DOHH2 (cell line): ENCODE results near the gene TGM1.

Experiments
- H3F3A ChIP-seq: fragments of 200-600 bp; sonication (generic), shearing (Covaris generic); 2 replicates; pipeline ENCODE4 v1.6.0; 2016; ENCODE audit warnings: antibody characterized with exemption, mild to moderate bottlenecking; ENCODE audit not compliant: control insufficient read depth, insufficient read depth
- H3K27ac ChIP-seq: fragments of 200-600 bp; sonication (generic); 2 replicates; pipeline ENCODE4 v1.5.1; 2014; ENCODE audit warnings: low read depth, mild to moderate bottlenecking, low read length, moderate library complexity
- H3K27me3 ChIP-seq: fragments of 200-600 bp; sonication (generic); 2 replicates; pipeline ENCODE4 v1.6.1; 2014; ENCODE audit warnings: mild to moderate bottlenecking, low read length, mixed read lengths; ENCODE audit not compliant: control insufficient read depth
- H3K36me3 ChIP-seq: fragments of 200-600 bp; sonication (generic); 2 replicates; pipeline ENCODE4 v1.6.1; 2014; ENCODE audit warnings: mild to moderate bottlenecking, low read length, moderate library complexity, mixed read lengths; ENCODE audit not compliant: control insufficient read depth
- H3K4me1 ChIP-seq: fragments of 200-600 bp; sonication (generic); 2 replicates; pipeline ENCODE4 v1.6.1; 2014; ENCODE audit warnings: mild to moderate bottlenecking, low read length, mixed read lengths; ENCODE audit not compliant: control insufficient read depth
- H3K4me2 ChIP-seq: fragments of 200-600 bp; sonication (generic); 2 replicates; pipeline ENCODE4 v1.6.0; 2014; ENCODE audit warnings: mild to moderate bottlenecking, low read length, moderate library complexity
- H3K4me3 ChIP-seq: fragments of 200-600 bp; sonication (generic); 2 replicates; pipeline ENCODE4 v1.5.1; 2014; ENCODE audit warnings: mild to moderate bottlenecking, low read length, mixed read lengths
- H3K79me2 ChIP-seq: fragments of 200-600 bp; sonication (generic); 2 replicates; pipeline ENCODE4 v1.6.1; 2014; ENCODE audit warnings: mild to moderate bottlenecking, low read length, mixed read lengths; ENCODE audit not compliant: control insufficient read depth
- H3K9me2 ChIP-seq: fragments of 200-600 bp; sonication (generic); replicated peaks from 2 replicates; pipeline ENCODE4 v1.6.1; 2014; ENCODE audit warnings: mild to moderate bottlenecking, low read length, mixed read lengths; ENCODE audit not compliant: control insufficient read depth
- H3K9me3 ChIP-seq: fragments of 200-600 bp; sonication (generic); 2 replicates; pipeline ENCODE4 v1.6.1; 2014; ENCODE audit warnings: antibody characterized with exemption, low read length, mixed read lengths; ENCODE audit not compliant: control insufficient read depth, insufficient read depth
- H4K20me1 ChIP-seq: fragments of 200-600 bp; sonication (generic); 2 replicates; pipeline ENCODE4 v1.6.0; 2014; ENCODE audit warnings: low read depth, mild to moderate bottlenecking, antibody characterized with exemption, low read length, moderate library complexity; ENCODE audit not compliant: control insufficient read depth, insufficient read depth
- CTCF ChIP-seq: fragments of 200-600 bp; sonication (generic); IDR thresholded peaks from one replicate; pipeline ENCODE4 v1.5.1; 2014; ENCODE audit warnings: antibody characterized with exemption, mild to moderate bottlenecking, low read depth, low read length; ENCODE audit not compliant: poor library complexity, severe bottlenecking
- EZH2phosphoT487 ChIP-seq: fragments of 200-600 bp; sonication (generic); IDR thresholded peaks from 2 replicates; pipeline ENCODE4 v1.6.1; 2017; ENCODE audit warnings: borderline replicate concordance, mild to moderate bottlenecking, antibody characterized with exemption, low read length, moderate library complexity, mixed read lengths

The TGM1 gene

DNA sequence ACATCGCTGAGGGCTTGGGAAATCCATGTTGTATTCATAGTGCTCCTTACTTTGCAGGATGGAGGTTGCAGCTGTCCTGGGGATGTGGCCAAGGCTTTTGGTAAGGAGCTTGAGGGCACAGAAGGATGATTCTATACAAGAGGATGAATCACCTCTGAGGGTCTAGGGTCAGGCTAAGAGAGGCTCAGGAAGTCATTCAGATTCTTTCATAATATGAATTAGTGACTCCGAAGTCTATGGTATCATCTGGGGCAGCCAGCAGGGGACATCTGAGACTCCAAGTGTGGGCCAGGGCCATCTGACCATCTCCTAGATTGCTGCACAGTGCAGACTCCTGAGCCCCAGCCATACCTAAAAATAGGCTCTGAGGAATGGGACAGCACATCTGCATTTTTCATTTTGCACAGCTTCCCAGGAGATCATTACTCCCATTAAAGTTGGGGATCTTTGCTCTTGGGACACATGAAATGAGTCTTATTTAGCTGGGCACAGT lies 25.5 kb downstream of the TGM1 start:
- Histone ChIP-seq H3F3A (peaks cover 3% of the 10 kb centered on the region; the same call in 1 of the 2 replicates), H3K4me2 (no peak overlapping the region), H3K4me3 (no peak overlapping the region), H3K27ac (no peak overlapping the region), H3K4me1 (peaks cover 35% of the 10 kb centered on the region), H3K79me2 (peaks cover 46% of the 10 kb centered on the region), H4K20me1 (no peaks in the 10 kb centered on the region), H3K9me2 (no peaks in the 10 kb centered on the region), H3K9me3 (no peaks in the 10 kb centered on the region), H3K36me3 (peaks cover 76% of the 10 kb centered on the region), H3K27me3 (no peaks in the 10 kb centered on the region)
- TF ChIP-seq CTCF (no peak), EZH2phosphoT487 (no peak)

DNA sequence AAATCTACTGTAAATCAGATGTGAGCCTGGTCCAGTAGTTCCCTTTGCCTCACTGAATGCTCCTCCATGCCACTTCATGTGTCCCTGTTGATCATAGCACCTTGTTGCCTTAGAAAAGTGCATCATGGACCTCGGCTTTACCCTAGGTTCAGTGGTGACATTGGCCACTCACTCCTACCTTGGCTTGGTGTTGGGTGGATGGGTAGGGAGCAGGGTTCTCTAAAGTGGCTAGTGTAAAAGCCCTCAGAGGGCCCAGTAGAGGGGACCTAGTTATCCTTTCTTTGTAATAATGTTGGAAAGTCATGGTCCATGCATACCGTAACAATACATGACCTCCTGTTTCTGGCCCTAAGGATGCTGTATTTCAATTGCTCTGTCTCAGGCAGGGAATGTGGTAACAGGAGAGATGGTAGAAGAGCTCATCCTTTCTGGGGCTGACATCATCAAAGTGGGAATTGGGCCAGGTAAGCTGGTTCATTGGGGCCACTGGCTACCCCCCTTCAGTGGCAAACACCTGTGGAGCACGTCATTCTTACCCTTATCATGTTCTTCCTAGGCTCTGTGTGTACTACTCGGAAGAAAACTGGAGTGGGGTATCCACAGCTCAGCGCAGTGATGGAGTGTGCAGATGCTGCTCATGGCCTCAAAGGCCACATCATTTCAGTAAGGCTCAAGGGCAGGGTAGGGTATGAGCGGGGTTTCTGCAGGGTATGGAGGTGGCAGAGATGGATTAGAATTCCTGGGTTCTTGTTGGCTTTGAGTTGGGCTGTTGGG lies 26.1 kb downstream of the TGM1 start:
- Histone ChIP-seq H3K4me1 (peaks cover 35% of the 10 kb centered on the region), H3K27ac (no peak overlapping the region), H3K36me3 (peaks cover 77% of the 10 kb centered on the region), H3K27me3 (no peaks in the 10 kb centered on the region), H3K4me2 (no peak overlapping the region), H3F3A (peaks cover 3% of the 10 kb centered on the region; the same call in 1 of the 2 replicates), H3K79me2 (peaks cover 47% of the 10 kb centered on the region), H3K9me2 (no peaks in the 10 kb centered on the region), H4K20me1 (no peaks in the 10 kb centered on the region), H3K4me3 (no peak overlapping the region), H3K9me3 (no peaks in the 10 kb centered on the region)
- no peak for TF ChIP-seq EZH2phosphoT487
- no peak for TF ChIP-seq CTCF

- Histone ChIP-seq H3K36me3 (peaks cover 78% of the 10 kb centered on the region), H3K79me2 (peaks cover 47% of the 10 kb centered on the region), H3K4me1 (peaks cover 32% of the 10 kb centered on the region), H3K9me3 (no peaks in the 10 kb centered on the region), H3K27ac (no peak overlapping the region), H3F3A (peaks cover 3% of the 10 kb centered on the region; the same call in 1 of the 2 replicates), H3K4me2 (no peak overlapping the region), H3K4me3 (no peak overlapping the region), H3K9me2 (no peaks in the 10 kb centered on the region), H3K27me3 (no peaks in the 10 kb centered on the region), H4K20me1 (no peaks in the 10 kb centered on the region)
- TF ChIP-seq EZH2phosphoT487: no peak
- TF ChIP-seq CTCF: no peak
Observed at GRCh38 chr14:24235804-24236688, 26.9 kb downstream of the TGM1 start.
